C4-2B (cell line): ENCODE results near the gene DCAF6.

Source experiments
- ZFX ChIP-seq: fragments of 450-650 bp; IDR thresholded peaks from 2 replicates; pipeline ENCODE4 v1.6.1; 2017
- TF ChIP-seq, protein P1 (sequence below): fragments of 450-650 bp; conservative IDR thresholded peaks from 2 replicates; pipeline ENCODE4 v1.5.1; 2017; ENCODE audit warnings: mild to moderate bottlenecking

DNA sequence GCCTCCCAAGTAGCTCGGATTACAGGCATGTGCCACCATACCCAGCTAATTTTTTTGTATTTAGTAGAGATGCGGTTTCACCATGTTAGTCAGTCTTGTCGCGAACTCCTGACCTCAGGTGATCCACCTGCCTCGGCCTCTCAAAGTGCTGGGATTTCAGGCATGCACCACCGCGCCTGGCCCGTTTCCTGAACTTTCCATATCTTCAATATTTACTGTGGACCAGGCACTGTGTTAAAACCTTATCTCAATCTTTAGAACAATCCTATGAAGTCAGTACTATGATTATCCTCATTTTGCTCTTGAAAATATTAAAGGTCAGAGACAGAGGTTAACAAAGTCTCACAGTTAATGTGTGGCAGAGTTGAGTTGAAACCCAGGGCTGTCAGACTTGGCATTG is 20.9 kb upstream of the DCAF6 start:
- TF ChIP-seq, protein P1, sequence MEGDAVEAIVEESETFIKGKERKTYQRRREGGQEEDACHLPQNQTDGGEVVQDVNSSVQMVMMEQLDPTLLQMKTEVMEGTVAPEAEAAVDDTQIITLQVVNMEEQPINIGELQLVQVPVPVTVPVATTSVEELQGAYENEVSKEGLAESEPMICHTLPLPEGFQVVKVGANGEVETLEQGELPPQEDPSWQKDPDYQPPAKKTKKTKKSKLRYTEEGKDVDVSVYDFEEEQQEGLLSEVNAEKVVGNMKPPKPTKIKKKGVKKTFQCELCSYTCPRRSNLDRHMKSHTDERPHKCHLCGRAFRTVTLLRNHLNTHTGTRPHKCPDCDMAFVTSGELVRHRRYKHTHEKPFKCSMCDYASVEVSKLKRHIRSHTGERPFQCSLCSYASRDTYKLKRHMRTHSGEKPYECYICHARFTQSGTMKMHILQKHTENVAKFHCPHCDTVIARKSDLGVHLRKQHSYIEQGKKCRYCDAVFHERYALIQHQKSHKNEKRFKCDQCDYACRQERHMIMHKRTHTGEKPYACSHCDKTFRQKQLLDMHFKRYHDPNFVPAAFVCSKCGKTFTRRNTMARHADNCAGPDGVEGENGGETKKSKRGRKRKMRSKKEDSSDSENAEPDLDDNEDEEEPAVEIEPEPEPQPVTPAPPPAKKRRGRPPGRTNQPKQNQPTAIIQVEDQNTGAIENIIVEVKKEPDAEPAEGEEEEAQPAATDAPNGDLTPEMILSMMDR: no peak
- no peak for TF ChIP-seq ZFX
